H9 (cell line): Measurements from ENCODE around the gene BACH2. TPM values are rescaled to one million over a fixed set of nuclear protein-coding genes. Genes with fewer than 3 reads are reported as not detected.

Experiments
- DNase-seq: peaks from one replicate; pipeline ENCODE4 v3.0.0-alpha.2; 2017
- H2AFZ ChIP-seq: one replicate; pipeline ENCODE4 v1.6.1; 2013; ENCODE audit warnings: mild to moderate bottlenecking, low read length, control low read depth, moderate library complexity
- H2AK5ac ChIP-seq: 2 replicates; pipeline ENCODE4 v1.6.1; 2013; ENCODE audit warnings: low read length, control low read depth, mixed read lengths; ENCODE audit not compliant: insufficient read length
- H2BK120ac ChIP-seq: one replicate; pipeline ENCODE4 v1.6.1; 2013; ENCODE audit warnings: low read depth, mild to moderate bottlenecking, low read length, control low read depth, inconsistent platforms; ENCODE audit not compliant: poor library complexity, severe bottlenecking
- H2BK12ac ChIP-seq: 2 replicates; pipeline ENCODE4 v1.6.1; 2013; ENCODE audit warnings: low read length, control low read depth, mixed read lengths, low read depth; ENCODE audit not compliant: insufficient read length
- H2BK15ac ChIP-seq: 2 replicates; pipeline ENCODE4 v1.6.1; 2013; ENCODE audit warnings: low read depth, low read length, control low read depth
- H2BK20ac ChIP-seq: one replicate; pipeline ENCODE4 v1.6.1; 2013; ENCODE audit warnings: low read depth, mild to moderate bottlenecking, low read length, control low read depth, inconsistent platforms; ENCODE audit not compliant: poor library complexity, severe bottlenecking
- H2BK5ac ChIP-seq: 2 replicates; pipeline ENCODE4 v1.6.1; 2013; ENCODE audit warnings: low read length, control low read depth, mixed read lengths; ENCODE audit not compliant: insufficient read length
- H3K14ac ChIP-seq: 2 replicates; pipeline ENCODE4 v1.6.1; 2013; ENCODE audit warnings: low read length, control low read depth; ENCODE audit not compliant: insufficient read depth
- H3K18ac ChIP-seq: 2 replicates; pipeline ENCODE4 v1.6.1; 2013; ENCODE audit warnings: low read depth, mild to moderate bottlenecking, mixed read lengths, low read length, control low read depth; ENCODE audit not compliant: insufficient read length
- H3K23ac ChIP-seq: 2 replicates; pipeline ENCODE4 v1.6.1; 2013; ENCODE audit warnings: low read length, control low read depth, mixed read lengths, low read depth; ENCODE audit not compliant: insufficient read length
- H3K23me2 ChIP-seq: 2 replicates; pipeline ENCODE4 v1.6.1; 2013; ENCODE audit warnings: low read depth, mild to moderate bottlenecking, mixed read lengths, low read length, control low read depth; ENCODE audit not compliant: insufficient read length, poor library complexity, severe bottlenecking
- H3K27ac ChIP-seq: 2 replicates; pipeline ENCODE4 v1.5.1; 2013; ENCODE audit warnings: low read length, control low read depth, mixed read lengths, low read depth; ENCODE audit not compliant: insufficient read length
- H3K27me3 ChIP-seq: 2 replicates; pipeline ENCODE4 v1.6.1; 2013; ENCODE audit warnings: low read length, control low read depth, inconsistent platforms; ENCODE audit not compliant: insufficient read depth
- H3K4ac ChIP-seq: 2 replicates; pipeline ENCODE4 v1.6.1; 2013; ENCODE audit warnings: low read depth, mild to moderate bottlenecking, control low read depth, inconsistent platforms, low read length, moderate library complexity
- H3K4me1 ChIP-seq: 2 replicates; pipeline ENCODE4 v1.6.1; 2013; ENCODE audit warnings: low read length, control low read depth, inconsistent platforms; ENCODE audit not compliant: insufficient read depth
- H3K4me2 ChIP-seq: 2 replicates; pipeline ENCODE4 v1.6.1; 2013; ENCODE audit warnings: low read length, control low read depth, mixed read lengths; ENCODE audit not compliant: insufficient read length, insufficient read depth
- H3K56ac ChIP-seq: 2 replicates; pipeline ENCODE4 v1.6.1; 2013; ENCODE audit warnings: low read depth, mild to moderate bottlenecking, mixed read lengths, low read length, control low read depth; ENCODE audit not compliant: insufficient read length
- H3K79me1 ChIP-seq: 2 replicates; pipeline ENCODE4 v1.6.1; 2013; ENCODE audit warnings: low read depth, mild to moderate bottlenecking, moderate library complexity, low read length, control low read depth, inconsistent platforms; ENCODE audit not compliant: insufficient read depth, poor library complexity, severe bottlenecking
- H3K79me2 ChIP-seq: 2 replicates; pipeline ENCODE4 v1.6.1; 2013; ENCODE audit warnings: low read length, control low read depth, inconsistent platforms; ENCODE audit not compliant: insufficient read depth
- H3K9ac ChIP-seq: 2 replicates; pipeline ENCODE4 v1.6.1; 2013; ENCODE audit warnings: low read length, control low read depth, mixed read lengths; ENCODE audit not compliant: insufficient read length; ENCODE audit errors: extremely low read depth
- H3K9me3 ChIP-seq: one replicate; pipeline ENCODE4 v1.6.1; 2013; ENCODE audit warnings: low read depth, low read length, inconsistent platforms; ENCODE audit not compliant: control insufficient read depth
- H3T11ph ChIP-seq: one replicate; pipeline ENCODE4 v1.6.1; 2013; ENCODE audit warnings: mild to moderate bottlenecking, low read length, control low read depth, inconsistent platforms
- H4K20me1 ChIP-seq: one replicate; pipeline ENCODE4 v1.6.1; 2013; ENCODE audit not compliant: control insufficient read depth, insufficient read length, insufficient read depth
- H4K5ac ChIP-seq: 2 replicates; pipeline ENCODE4 v1.6.1; 2013; ENCODE audit warnings: low read depth, mild to moderate bottlenecking, mixed read lengths, low read length, control low read depth; ENCODE audit not compliant: insufficient read length
- H4K8ac ChIP-seq: replicated peaks from 2 replicates; pipeline ENCODE4 v1.6.1; 2013; ENCODE audit warnings: low read length, control low read depth, mixed read lengths, low read depth; ENCODE audit not compliant: insufficient read length
- H4K91ac ChIP-seq: 2 replicates; pipeline ENCODE4 v1.6.1; 2013; ENCODE audit warnings: low read depth, mild to moderate bottlenecking, moderate library complexity, mixed read lengths, low read length, control low read depth; ENCODE audit not compliant: insufficient read length
- H3K27ac Mint-ChIP-seq, 3 experiments: 2 replicates in 2 of 3; 3 replicates in 1 of 3; pipeline ENCODE4 v1.8.0; 2020 to 2021; ENCODE audit warnings: mixed read lengths in 3 of 3, mild to moderate bottlenecking in 1 of 3, moderate library complexity in 1 of 3
- H3K27me3 Mint-ChIP-seq: 2 replicates; pipeline ENCODE4 v1.8.0; 2021; ENCODE audit warnings: low read depth, mild to moderate bottlenecking, moderate library complexity, mixed read lengths
- H3K36me3 Mint-ChIP-seq, 3 experiments: 2 replicates in 2 of 3; 3 replicates in 1 of 3; pipeline ENCODE4 v1.8.0; 2020 to 2021; ENCODE audit warnings: low read depth in 3 of 3, mixed read lengths in 3 of 3; ENCODE audit not compliant: insufficient read depth in 1 of 3
- H3K4me1 Mint-ChIP-seq, 2 experiments: 2 replicates each; pipeline ENCODE4 v1.8.0; 2020; ENCODE audit warnings: mixed read lengths in 2 of 2
- H3K4me3 Mint-ChIP-seq, 2 experiments: 2 replicates in 1 of 2; 3 replicates in 1 of 2; pipeline ENCODE4 v1.8.0; 2020 to 2021; ENCODE audit warnings: mild to moderate bottlenecking in 2 of 2, mixed read lengths in 2 of 2, moderate library complexity in 1 of 2
- H3K9me3 Mint-ChIP-seq, 2 experiments: 2 replicates in 1 of 2; 3 replicates in 1 of 2; pipeline ENCODE4 v1.8.0; 2020; ENCODE audit warnings: mild to moderate bottlenecking in 2 of 2, mixed read lengths in 2 of 2, moderate library complexity in 1 of 2
- WGBS: extraction: QIAGEN DNeasy Blood & Tissue Kit; methylation state at CpG from one replicate; pipeline ENCODE4 v1.1.7; 2013; ENCODE audit warnings: missing lambda C conversion rate, low lambda C conversion rate, mixed read lengths; ENCODE audit not compliant: insufficient read length; ENCODE audit errors: extremely low coverage; 5-methylcytosine and 5-hydroxymethylcytosine counted together
- total RNA-seq: library from RNA; stranded (reverse); gene quantifications from 2 replicates; pipeline ENCODE4 v1.2.1, GENCODE V29; 2021
- TF ChIP-seq, protein P1 (sequence below): fragments of 200-600 bp; sonication (generic); conservative IDR thresholded peaks from 3 replicates; pipeline ENCODE4 v1.8.0; 2021; ENCODE audit warnings: antibody characterized with exemption, mild to moderate bottlenecking

The BACH2 gene
- total RNA-seq, 1 experiment from 2014 or later = 2.0 TPM

DNA sequence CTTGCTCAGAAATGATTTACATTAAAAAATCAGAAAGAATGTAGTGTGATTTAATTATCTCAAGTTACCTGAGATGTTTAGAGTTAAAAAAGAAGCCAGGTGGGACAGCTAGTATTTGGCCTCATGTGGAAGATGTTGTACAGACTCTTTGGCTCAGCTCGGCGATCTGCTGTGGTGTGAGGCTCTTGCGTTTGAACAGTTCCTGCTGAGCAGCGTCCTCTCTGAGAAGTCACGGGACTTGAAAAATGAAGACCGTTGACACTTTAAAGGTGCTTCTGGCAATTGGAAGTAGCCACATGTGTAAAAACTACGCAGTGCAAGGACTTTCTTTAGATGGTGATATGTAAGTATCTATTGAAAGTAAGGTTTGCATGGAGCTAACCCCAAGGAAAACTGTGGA is 169.0 kb downstream of the BACH2 start:
- Histone ChIP-seq H2BK12ac (no peak overlapping the region), H3T11ph (no peak overlapping the region)
- H3K27me3 Mint-ChIP-seq = no peaks in the 10 kb centered on the region

More for the DNA sequence above, 169.0 kb downstream of the BACH2 start:
- H3K79me1 ChIP-seq = no peaks in the 10 kb centered on the region
- Mint-ChIP-seq H3K36me3 (no peaks in the 10 kb centered on the region), H3K4me3 (no peak overlapping the region), H3K27ac (no peak overlapping the region; a peak in 1 of 7 replicates), H3K4me1 (no peaks in the 10 kb centered on the region), H3K9me3 (no peaks in the 10 kb centered on the region)
- no peaks in the 10 kb centered on the region for H4K20me1 ChIP-seq
- no peak overlapping the region for H2BK5ac ChIP-seq
- H3K27ac ChIP-seq = no peak overlapping the region
- H3K79me2 ChIP-seq = no peaks in the 10 kb centered on the region
- H4K8ac ChIP-seq = no peak overlapping the region
- H3K23ac ChIP-seq = no peak overlapping the region
- no peak overlapping the region for H2BK15ac ChIP-seq
- DNase-seq = no peak
- no peak overlapping the region for H3K4ac ChIP-seq
- no peak overlapping the region for H3K18ac ChIP-seq
- H2AFZ ChIP-seq = no peak overlapping the region
- H3K27me3 ChIP-seq = no peaks in the 10 kb centered on the region; the same call in 1 of the 2 replicates
- no peaks in the 10 kb centered on the region for H3K4me1 ChIP-seq
- no peaks in the 10 kb centered on the region for H3K23me2 ChIP-seq
- H3K9me3 ChIP-seq = no peaks in the 10 kb centered on the region
- no peak overlapping the region for H3K56ac ChIP-seq
- TF ChIP-seq, protein P1, sequence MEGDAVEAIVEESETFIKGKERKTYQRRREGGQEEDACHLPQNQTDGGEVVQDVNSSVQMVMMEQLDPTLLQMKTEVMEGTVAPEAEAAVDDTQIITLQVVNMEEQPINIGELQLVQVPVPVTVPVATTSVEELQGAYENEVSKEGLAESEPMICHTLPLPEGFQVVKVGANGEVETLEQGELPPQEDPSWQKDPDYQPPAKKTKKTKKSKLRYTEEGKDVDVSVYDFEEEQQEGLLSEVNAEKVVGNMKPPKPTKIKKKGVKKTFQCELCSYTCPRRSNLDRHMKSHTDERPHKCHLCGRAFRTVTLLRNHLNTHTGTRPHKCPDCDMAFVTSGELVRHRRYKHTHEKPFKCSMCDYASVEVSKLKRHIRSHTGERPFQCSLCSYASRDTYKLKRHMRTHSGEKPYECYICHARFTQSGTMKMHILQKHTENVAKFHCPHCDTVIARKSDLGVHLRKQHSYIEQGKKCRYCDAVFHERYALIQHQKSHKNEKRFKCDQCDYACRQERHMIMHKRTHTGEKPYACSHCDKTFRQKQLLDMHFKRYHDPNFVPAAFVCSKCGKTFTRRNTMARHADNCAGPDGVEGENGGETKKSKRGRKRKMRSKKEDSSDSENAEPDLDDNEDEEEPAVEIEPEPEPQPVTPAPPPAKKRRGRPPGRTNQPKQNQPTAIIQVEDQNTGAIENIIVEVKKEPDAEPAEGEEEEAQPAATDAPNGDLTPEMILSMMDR = no peak
- H3K4me2 ChIP-seq = no peak overlapping the region
- H4K91ac ChIP-seq = no peak overlapping the region
- H2AK5ac ChIP-seq = no peak overlapping the region
- no CpG with 5 or more reads among the region's 7 CpGs for WGBS
- H2BK20ac ChIP-seq = no peak overlapping the region
- no peak overlapping the region for H3K9ac ChIP-seq
- no peak overlapping the region for H2BK120ac ChIP-seq
- no peak overlapping the region for H4K5ac ChIP-seq
- no peak overlapping the region for H3K14ac ChIP-seq
